NB4 (cell line): ENCODE data around the gene LBR.

Experiments
- DNase-seq: peaks from one replicate; pipeline ENCODE4 v3.0.0; 2010; ENCODE audit warnings: low read depth
- H3K4me3 ChIP-seq: one replicate; pipeline ENCODE4 v1.5.1; 2011; ENCODE audit warnings: mild to moderate bottlenecking, low read depth, low read length, moderate library complexity
- MYC ChIP-seq: IDR thresholded peaks from 2 replicates; pipeline ENCODE4 v1.6.1; 2011; ENCODE audit warnings: low read depth, low read length
- POLR2A ChIP-seq: IDR thresholded peaks from 2 replicates; pipeline ENCODE4 v1.6.1; 2011; ENCODE audit warnings: mild to moderate bottlenecking; ENCODE audit not compliant: insufficient read length; ENCODE audit errors: extremely low read depth
- TF ChIP-seq, protein P1 (sequence below): IDR thresholded peaks from 2 replicates; pipeline ENCODE4 v1.6.1; 2011; ENCODE audit warnings: low read depth, low read length
- TF ChIP-seq, protein P2 (sequence below): IDR thresholded peaks from one replicate; pipeline ENCODE4 v1.5.1; 2012; ENCODE audit warnings: low read depth, low read length

LBR gene

DNA sequence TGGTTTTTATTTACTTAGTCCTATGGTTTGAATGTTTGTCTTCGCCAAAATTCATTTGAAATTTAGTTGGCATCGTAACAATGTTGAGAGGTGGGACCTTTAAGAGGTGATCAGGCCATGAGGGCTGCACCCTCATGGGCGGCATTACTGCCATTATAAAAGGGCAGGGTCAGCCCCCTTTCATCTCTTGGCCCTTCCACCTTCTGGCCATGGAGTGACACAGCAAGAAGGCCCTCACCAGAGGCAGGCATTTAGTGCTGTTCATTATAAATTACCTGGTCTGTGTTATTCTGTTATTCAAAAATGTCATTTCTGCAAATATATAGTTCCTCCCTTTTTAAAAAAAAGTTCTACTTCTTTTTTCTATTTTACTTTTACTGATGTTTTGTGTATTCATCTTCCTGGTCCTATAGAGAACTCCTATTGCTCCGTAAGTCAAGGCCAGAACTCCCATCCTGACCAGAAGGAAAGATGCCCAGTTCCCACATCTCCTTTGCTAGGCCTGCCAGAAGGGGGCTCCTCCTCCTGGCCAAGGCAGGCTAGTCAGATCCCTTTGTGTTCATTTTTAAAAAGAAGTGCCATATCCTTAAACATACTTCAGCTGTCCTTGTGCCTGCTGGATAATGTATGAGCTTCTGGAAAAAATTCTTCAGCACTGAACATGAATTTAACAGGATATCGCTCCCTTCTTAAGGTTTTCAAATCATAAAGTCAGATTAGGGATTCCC lies 10.0 kb upstream of the LBR start:
- DNase-seq, result no peak

DNA sequence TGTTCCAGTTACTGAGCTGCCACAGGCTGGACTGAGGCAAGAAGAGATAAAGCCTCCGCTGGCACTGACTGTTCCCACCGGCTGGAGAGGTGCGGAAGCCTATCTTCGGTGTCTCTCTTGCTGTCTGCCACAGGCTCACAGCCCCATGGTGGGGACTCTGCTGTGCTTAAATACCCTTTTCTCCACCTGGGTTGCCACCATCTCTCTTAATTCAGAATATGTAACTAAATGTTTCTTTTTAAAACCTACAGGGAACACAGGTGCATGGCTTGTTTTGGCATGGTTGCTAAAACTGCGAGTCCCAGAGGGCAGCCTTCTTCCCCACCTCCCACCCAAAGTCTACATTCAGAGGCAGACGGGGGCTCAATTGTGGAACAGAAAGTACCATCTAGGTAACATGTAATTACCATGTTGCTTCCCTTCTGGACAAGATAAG lies 8.1 kb upstream of the LBR start:
- DNase-seq, result no peak
- TF ChIP-seq MYC (no peak), POLR2A (no peak)
- TF ChIP-seq, protein P1, sequence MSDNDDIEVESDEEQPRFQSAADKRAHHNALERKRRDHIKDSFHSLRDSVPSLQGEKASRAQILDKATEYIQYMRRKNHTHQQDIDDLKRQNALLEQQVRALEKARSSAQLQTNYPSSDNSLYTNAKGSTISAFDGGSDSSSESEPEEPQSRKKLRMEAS, result no peak
- TF ChIP-seq, protein P2, sequence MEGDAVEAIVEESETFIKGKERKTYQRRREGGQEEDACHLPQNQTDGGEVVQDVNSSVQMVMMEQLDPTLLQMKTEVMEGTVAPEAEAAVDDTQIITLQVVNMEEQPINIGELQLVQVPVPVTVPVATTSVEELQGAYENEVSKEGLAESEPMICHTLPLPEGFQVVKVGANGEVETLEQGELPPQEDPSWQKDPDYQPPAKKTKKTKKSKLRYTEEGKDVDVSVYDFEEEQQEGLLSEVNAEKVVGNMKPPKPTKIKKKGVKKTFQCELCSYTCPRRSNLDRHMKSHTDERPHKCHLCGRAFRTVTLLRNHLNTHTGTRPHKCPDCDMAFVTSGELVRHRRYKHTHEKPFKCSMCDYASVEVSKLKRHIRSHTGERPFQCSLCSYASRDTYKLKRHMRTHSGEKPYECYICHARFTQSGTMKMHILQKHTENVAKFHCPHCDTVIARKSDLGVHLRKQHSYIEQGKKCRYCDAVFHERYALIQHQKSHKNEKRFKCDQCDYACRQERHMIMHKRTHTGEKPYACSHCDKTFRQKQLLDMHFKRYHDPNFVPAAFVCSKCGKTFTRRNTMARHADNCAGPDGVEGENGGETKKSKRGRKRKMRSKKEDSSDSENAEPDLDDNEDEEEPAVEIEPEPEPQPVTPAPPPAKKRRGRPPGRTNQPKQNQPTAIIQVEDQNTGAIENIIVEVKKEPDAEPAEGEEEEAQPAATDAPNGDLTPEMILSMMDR, result no peak
- H3K4me3 ChIP-seq, result no peak overlapping the region

More for the DNA sequence above, 10.0 kb upstream of the LBR start:
- TF ChIP-seq, protein P1, result no peak
- TF ChIP-seq, protein P2, result peak; percentile 26
- no peak for TF ChIP-seq MYC
- no peak for TF ChIP-seq POLR2A
- H3K4me3 ChIP-seq, result no peak overlapping the region

DNA sequence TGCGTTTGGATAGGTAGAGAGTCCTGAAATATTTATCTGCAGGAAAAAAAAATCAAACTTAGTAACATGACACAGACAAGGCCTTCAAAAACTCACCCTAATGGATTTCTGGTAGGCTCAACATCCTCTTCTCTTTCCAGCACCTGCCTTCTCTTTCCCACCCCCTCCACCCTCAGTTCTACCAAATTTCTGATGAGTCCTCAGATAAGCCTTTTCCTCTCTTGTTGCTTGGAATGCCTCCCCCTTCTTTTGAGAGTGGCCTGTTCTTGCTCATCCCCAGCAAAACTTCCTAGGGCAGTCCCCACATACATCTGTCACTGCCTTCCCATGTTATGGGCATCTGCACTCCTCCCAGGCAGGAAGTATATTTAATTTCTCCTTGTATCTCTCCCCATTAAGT lies 7.6 kb upstream of the LBR start:
- H3K4me3 ChIP-seq, result no peak overlapping the region
- TF ChIP-seq MYC (no peak), POLR2A (no peak)
- TF ChIP-seq, protein P2, result no peak
- TF ChIP-seq, protein P1, result no peak
- DNase-seq, result no peak

DNA sequence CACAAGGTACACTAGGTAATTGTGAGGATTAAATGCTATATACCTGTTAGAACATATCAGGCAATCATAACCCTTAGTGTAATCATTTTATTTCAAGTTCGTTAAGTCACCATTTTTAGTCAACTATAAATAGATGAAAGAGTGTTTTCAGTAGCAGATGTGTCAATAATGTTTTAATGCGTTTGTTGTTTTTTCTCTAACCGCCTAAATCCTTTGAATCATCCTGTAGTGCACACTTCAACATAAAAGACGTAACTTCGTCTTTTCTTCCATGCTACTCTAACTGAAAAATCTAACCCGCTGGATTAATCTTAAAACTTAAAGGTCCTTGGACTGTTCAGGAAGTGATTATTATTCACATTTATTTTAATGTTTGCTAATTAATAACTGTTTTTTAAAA lies 7.2 kb upstream of the LBR start:
- TF ChIP-seq POLR2A, result no peak
- TF ChIP-seq MYC, result no peak
- TF ChIP-seq, protein P2, result no peak
- TF ChIP-seq, protein P1, result no peak
- no peak for DNase-seq
- no peak overlapping the region for H3K4me3 ChIP-seq

DNA sequence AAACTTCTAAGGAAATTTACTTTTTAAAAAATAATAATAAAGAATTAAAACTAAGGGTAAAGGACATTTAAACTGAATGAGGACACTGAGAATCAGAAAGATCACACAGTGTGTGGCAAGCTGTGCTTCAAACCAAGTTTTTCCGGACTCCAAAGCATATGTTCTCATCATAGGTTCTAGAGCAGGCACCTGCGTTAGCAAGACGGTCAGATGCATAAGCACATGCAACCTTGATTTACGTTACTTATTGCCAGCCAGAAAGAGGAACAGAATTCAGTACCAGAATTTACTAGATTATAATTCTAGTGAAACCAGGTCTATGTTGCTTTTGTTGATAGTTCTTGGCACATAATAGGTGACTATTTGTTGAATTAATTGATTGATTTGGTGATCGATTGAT lies 6.2 kb upstream of the LBR start:
- no peak for DNase-seq
- no peak overlapping the region for H3K4me3 ChIP-seq
- TF ChIP-seq POLR2A (no peak), MYC (no peak)
- TF ChIP-seq, protein P2, result no peak
- TF ChIP-seq, protein P1, result no peak
